ENCODE measurements around the gene CCL24. TPM values are rescaled to one million over a fixed set of nuclear protein-coding genes. Genes with fewer than 3 reads are reported as not detected.
A peak's percentile ranks its signal among the peaks of the same experiment; 100 is the strongest.
"Not testable (repeated sequence)": the region's sequence is repeated elsewhere in the genome, so short reads cannot be mapped to it uniquely, and the experiment has no call there.

CCL24 gene
- total and polyA plus RNA-seq, 2 donors (not counting 3 experiments of a cell fraction or from before 2014, with no cell fraction given) = not detected

DNA sequence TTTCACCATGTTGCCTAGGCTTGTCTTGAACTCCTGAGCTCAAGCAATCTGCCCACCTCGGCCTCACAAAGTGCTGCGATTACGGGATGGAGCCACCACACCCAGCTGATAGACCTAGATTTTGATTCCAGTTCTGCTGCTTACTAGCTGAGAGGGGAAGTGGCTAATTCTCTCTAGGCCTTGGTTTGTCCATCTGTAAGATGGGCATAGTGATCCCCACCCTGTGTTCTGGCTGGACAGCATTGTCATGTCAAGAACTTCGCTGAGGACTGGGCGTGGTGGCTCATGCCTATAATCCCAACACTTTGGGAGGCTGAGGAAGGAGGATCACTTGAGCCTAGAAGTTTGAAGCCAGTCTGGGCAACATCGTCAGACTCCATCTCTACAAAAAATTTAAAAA is 17.4 kb upstream of the CCL24 start:
- Histone ChIP-seq H2AFZ (ENCODE audit: low read depth, low read length) (no peak overlapping the region), H3K4me3 (replicated peaks in 1 of 3; ENCODE audit: insufficient read depth in 1 of 3, low read depth in 1 of 3, low read length in 3 of 3) (no peak overlapping the region), H3K4me2 (ENCODE audit: insufficient read depth, low read length) (no peak overlapping the region), H3K79me2 (ENCODE audit: control insufficient read depth, insufficient read depth, low read length) (no peaks in the 10 kb centered on the region), H3K9me1 (replicated peaks; ENCODE audit: control insufficient read depth, extremely low read depth, insufficient read depth, low read length) (no peaks in the 10 kb centered on the region), H3K9me3 (replicated peaks; ENCODE audit: control insufficient read depth, insufficient read depth, low read length) (no peaks in the 10 kb centered on the region), H4K20me1 (replicated peaks; ENCODE audit: control insufficient read depth, extremely low read depth, insufficient read depth, low read length) (no peaks in the 10 kb centered on the region), H3K27me3 (ENCODE audit: control insufficient read depth in 2 of 2, insufficient read depth in 2 of 2, low read length in 2 of 2) (no peaks in the 10 kb centered on the region), H3K27ac (ENCODE audit: insufficient read depth, low read depth, low read length) (no peak overlapping the region), H3K4me1 (ENCODE audit: control insufficient read depth, extremely low read depth, insufficient read depth, low read length) (no peaks in the 10 kb centered on the region), H3K36me3 (ENCODE audit: control insufficient read depth in 2 of 2, extremely low read depth in 1 of 2, insufficient read depth in 2 of 2, low read length in 2 of 2) (no peaks in the 10 kb centered on the region), H3K9ac (replicated peaks; ENCODE audit: extremely low read depth, insufficient read depth, low read length) (no peak overlapping the region)
- TF ChIP-seq GATA2 (IDR thresholded peaks at IDR 0.05; ENCODE audit: insufficient read depth, insufficient read length, low read depth, low read length) (no peak), EZH2 (IDR thresholded peaks at IDR 0.05; ENCODE audit: borderline replicate concordance, low read depth, low read length, severe bottlenecking) (no peak)
- dilution Hi-C loops (cut with MboI; ENCODE audit: extremely low pct_ligation_motif_present, low sequenced_read_pairs) (no loop called here), intact Hi-C loops (cut with micrococcal nuclease) (no loop called here)
- no peak for FAIRE-seq
- DNase-seq (ENCODE audit: low read depth, low spot score) = no peak
- no TSS peak for BruUV-seq (replicated peaks)
- CTCF ChIA-PET = no interaction called here
- POLR2A ChIA-PET = no interaction called here

DNA sequence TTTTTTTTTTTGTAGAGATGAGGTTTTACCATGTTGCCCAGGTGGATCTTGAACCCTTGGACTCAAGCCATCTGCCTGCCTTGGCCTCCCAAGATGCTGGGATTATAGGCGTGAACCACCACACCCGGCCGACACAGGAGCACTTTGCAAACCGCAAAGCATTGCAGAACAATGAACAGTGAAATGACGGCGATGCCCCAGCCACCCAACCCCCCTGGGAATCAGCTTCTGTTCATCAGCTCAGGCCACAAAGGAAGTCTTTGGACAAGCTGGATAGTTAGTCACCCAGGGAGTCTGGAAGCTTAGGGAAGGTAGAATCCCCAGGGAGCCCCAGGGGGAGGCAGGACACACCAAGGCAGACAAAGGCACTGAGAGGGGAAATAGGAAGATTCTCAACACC is 16.1 kb upstream of the CCL24 start:
- DNase-seq (ENCODE audit: low read depth, low spot score); H2AFZ ChIP-seq (ENCODE audit: low read depth, low read length); H3K9ac ChIP-seq (replicated peaks; ENCODE audit: extremely low read depth, insufficient read depth, low read length); BruUV-seq (replicated peaks); H3K9me1 ChIP-seq (replicated peaks; ENCODE audit: control insufficient read depth, extremely low read depth, insufficient read depth, low read length); H3K36me3 ChIP-seq (ENCODE audit: control insufficient read depth in 2 of 2, extremely low read depth in 1 of 2, insufficient read depth in 2 of 2, low read length in 2 of 2); intact Hi-C loops (cut with micrococcal nuclease); H3K4me3 ChIP-seq (replicated peaks in 1 of 3; ENCODE audit: insufficient read depth in 1 of 3, low read depth in 1 of 3, low read length in 3 of 3); H3K4me2 ChIP-seq (ENCODE audit: insufficient read depth, low read length); H4K20me1 ChIP-seq (replicated peaks; ENCODE audit: control insufficient read depth, extremely low read depth, insufficient read depth, low read length); H3K79me2 ChIP-seq (ENCODE audit: control insufficient read depth, insufficient read depth, low read length); H3K4me1 ChIP-seq (ENCODE audit: control insufficient read depth, extremely low read depth, insufficient read depth, low read length); H3K27me3 ChIP-seq (ENCODE audit: control insufficient read depth in 2 of 2, insufficient read depth in 2 of 2, low read length in 2 of 2); POLR2A ChIA-PET; dilution Hi-C loops (cut with MboI; ENCODE audit: extremely low pct_ligation_motif_present, low sequenced_read_pairs); H3K9me3 ChIP-seq (replicated peaks; ENCODE audit: control insufficient read depth, insufficient read depth, low read length); H3K27ac ChIP-seq (ENCODE audit: insufficient read depth, low read depth, low read length): not testable (repeated sequence)
- FAIRE-seq = peak; percentile 66
- CTCF ChIA-PET = interaction anchor here (0.6 to 1.1 kb wide), 2 partner anchors 13 to 191 kb away, joined by 3 read pairs; no protein-coding TSS in a partner anchor

Data from endothelial cell of umbilical vein (primary cell).